ENCODE measurements around the gene STYXL2. TPM values are rescaled to one million over a fixed set of nuclear protein-coding genes. Genes with fewer than 3 reads are reported as not detected.

Gene STYXL2
- not detected for total RNA-seq

GRCh38 chr1:167093846-167094516, at the start of gene STYXL2:
STYXL2 (plus strand) TSS chr1:167094075; CDS start chr1:167094850, 775 bp downstream.
- Mint-ChIP-seq H3K9me3 (peaks cover 2% of the 10 kb centered on the region), H3K36me3 (ENCODE audit: low read depth) (peaks cover 2% of the 10 kb centered on the region), H3K27ac (no peak within 1 kb of the TSS), H3K27me3 (ENCODE audit: low read depth) (no peaks in the 10 kb centered on the region), H3K4me1 (ENCODE audit: low read depth) (peaks cover 31% of the 10 kb centered on the region), H3K4me3 (no peak within 1 kb of the TSS)
- CTCF ChIA-PET: interaction anchor here (1.0 to 1.5 kb wide), 2 partner anchors 10 to 35 kb away, joined by 3 to 5 read pairs; no protein-coding TSS in a partner anchor
- intact Hi-C loops (cut with micrococcal nuclease): no loop called here
- DNase-seq: no peak

DNA sequence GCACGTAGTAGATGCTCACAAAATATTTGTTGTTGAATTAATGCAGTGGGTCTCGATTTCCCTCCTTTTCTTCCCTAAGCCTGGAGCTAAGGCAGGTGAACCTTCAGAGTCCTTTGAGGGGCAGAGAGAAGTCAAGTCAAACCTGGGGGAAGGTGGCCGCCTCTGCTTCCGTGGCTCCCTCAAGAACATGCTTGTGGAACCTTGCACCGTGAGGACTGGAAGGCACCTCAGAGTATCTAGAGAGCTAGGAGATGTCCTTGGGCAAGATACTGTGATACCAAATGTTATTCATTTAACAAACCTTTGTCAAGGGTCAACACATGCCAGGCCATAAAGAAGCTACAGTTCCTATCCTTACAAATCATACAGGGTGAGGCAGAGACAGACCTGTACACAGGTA, 42.0 kb upstream of the STYXL2 start:
- CTCF ChIA-PET: interaction anchor here (0.7 to 18.3 kb wide), 4 partner anchors 9 to 142 kb away, joined by 3 to 635 read pairs (median 4); no protein-coding TSS in a partner anchor
- Mint-ChIP-seq H3K4me1 (ENCODE audit: low read depth) (no peaks in the 10 kb centered on the region), H3K27me3 (ENCODE audit: low read depth) (no peaks in the 10 kb centered on the region), H3K27ac (no peak overlapping the region), H3K36me3 (ENCODE audit: low read depth) (no peaks in the 10 kb centered on the region), H3K9me3 (no peaks in the 10 kb centered on the region), H3K4me3 (no peak overlapping the region)
- intact Hi-C loops (cut with micrococcal nuclease): loop anchor here (10.0 kb wide), 1 partner anchor 567 kb away; no protein-coding TSS in a partner anchor
- DNase-seq: no peak

DNA sequence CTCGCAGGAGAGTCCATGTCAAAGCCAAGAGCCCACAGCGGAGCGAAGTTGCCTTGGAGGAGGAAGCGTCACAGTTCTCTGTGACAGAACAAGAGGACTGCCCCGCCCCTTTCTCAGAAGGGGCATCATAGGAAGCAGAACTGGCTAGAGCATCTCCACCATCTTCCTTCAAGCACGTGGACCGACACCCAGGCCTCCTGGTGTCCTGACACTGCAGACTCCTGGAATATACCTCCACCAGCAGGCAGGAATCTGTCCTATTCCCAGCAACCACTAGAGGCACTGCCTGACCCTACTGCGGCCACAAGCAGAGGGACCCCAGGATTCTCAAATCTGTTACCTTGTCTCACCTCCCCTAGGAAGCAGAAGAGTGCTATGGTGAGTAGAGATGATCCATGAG, 41.5 kb upstream of the STYXL2 start:
- H3K36me3 Mint-ChIP-seq (ENCODE audit: low read depth): no peaks in the 10 kb centered on the region
- H3K9me3 Mint-ChIP-seq: no peaks in the 10 kb centered on the region
- no peak for DNase-seq
- no peaks in the 10 kb centered on the region for H3K4me1 Mint-ChIP-seq (ENCODE audit: low read depth)
- intact Hi-C loops (cut with micrococcal nuclease): loop anchor here (10.0 kb wide), 1 partner anchor 568 kb away; no protein-coding TSS in a partner anchor
- H3K27me3 Mint-ChIP-seq (ENCODE audit: low read depth): no peaks in the 10 kb centered on the region
- CTCF ChIA-PET: interaction anchor here (18.3 kb wide), 1 partner anchor 142 kb away, joined by 635 read pairs; no protein-coding TSS in a partner anchor
- no peak overlapping the region for H3K4me3 Mint-ChIP-seq
- H3K27ac Mint-ChIP-seq: no peak overlapping the region

GRCh38 chr1:167054531-167054930, 39.3 kb upstream of the STYXL2 start:
- H3K4me3 Mint-ChIP-seq: no peak overlapping the region
- H3K4me1 Mint-ChIP-seq (ENCODE audit: low read depth): peaks cover 11% of the 10 kb centered on the region
- no peaks in the 10 kb centered on the region for H3K27me3 Mint-ChIP-seq (ENCODE audit: low read depth)
- intact Hi-C loops (cut with micrococcal nuclease): loop anchor here (10.0 kb wide), 1 partner anchor 570 kb away; no protein-coding TSS in a partner anchor
- no peaks in the 10 kb centered on the region for H3K9me3 Mint-ChIP-seq
- no peak overlapping the region for H3K27ac Mint-ChIP-seq
- DNase-seq: no peak
- CTCF ChIA-PET: interaction anchor here (1.0 to 18.3 kb wide), 2 partner anchors 10 to 144 kb away, joined by 3 to 635 read pairs; no protein-coding TSS in a partner anchor
- H3K36me3 Mint-ChIP-seq (ENCODE audit: low read depth): no peaks in the 10 kb centered on the region

DNA sequence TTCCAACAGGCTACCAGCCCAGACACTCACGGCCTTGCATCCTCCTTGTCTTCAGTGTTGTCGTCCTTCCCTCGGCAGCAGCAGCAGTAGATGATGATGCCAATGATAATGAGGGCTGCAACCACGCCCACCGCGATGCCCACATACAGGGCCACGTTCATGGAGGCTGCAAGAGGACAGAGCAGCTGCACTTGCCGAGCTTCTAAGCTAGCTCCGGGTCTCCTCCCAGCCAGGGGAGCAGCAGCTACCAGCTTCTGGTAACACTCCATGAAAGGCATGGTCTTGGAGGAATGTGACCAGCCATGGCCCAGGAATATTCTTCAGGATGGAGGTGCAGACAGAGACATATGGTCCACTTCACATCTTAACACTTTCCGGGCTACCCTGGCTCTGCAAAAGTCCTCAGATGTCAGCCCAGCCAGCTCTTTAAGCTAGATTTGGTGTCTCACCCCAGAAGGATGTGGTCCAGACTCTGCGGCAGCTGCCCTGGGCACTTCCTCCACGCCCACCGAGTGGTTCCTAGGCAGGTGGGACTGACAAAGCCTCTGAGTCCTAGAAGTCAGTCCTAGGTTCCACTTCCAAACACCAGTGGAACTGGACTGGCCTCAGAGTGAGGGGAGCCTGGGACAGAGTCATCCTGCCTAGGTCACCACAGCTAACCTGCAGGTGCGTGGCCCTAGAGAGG, 38.8 kb upstream of the STYXL2 start:
- Mint-ChIP-seq H3K27ac (no peak overlapping the region), H3K4me3 (no peak overlapping the region), H3K36me3 (ENCODE audit: low read depth) (no peaks in the 10 kb centered on the region), H3K4me1 (ENCODE audit: low read depth) (peaks cover 11% of the 10 kb centered on the region), H3K27me3 (ENCODE audit: low read depth) (no peaks in the 10 kb centered on the region), H3K9me3 (no peaks in the 10 kb centered on the region)
- CTCF ChIA-PET: interaction anchor here (1.0 to 18.3 kb wide), 3 partner anchors 11 to 145 kb away, joined by 3 to 635 read pairs (median 5); no protein-coding TSS in a partner anchor
- intact Hi-C loops (cut with micrococcal nuclease): loop anchor here (5.0 to 10.0 kb wide), 2 partner anchors 570 to 1128 kb away; no protein-coding TSS in a partner anchor
- no peak for DNase-seq

DNA sequence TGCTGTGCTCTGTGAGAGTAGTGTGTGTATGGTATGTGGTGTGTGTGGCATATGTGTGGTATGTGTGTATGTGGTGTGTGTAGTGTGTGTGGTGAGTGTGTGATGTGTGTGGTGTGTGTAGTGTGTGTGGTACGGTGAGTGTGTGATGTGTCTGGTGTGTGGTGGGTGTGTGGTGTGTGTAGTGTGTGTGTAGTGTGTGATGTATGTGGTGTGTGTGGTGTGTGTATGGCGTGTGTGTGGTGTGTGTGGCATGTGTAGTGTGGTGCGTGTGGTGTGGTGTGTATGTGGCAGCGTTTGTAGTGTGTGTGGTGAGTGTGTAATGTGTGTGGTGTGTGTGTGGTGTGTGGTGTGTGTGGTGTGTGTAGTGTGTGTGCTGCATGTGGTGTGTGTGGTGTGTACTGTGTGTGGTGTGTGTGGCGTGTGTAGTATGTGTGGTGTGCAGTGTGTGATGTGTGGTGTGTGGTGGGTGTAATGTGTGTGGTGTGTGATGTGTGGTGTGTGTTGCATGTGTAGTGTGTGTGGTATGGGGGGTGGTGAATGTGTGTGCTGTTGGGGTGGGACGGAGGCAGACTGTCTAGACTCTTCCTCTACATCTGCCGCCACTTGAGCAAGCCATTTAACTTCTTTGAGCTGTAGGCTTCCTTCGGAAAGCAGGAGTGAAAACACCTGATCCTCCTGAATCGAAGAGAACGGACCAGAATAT, 37.2 kb upstream of the STYXL2 start:
- H3K4me3 Mint-ChIP-seq: no peak overlapping the region
- H3K27me3 Mint-ChIP-seq (ENCODE audit: low read depth): no peaks in the 10 kb centered on the region
- no peaks in the 10 kb centered on the region for H3K36me3 Mint-ChIP-seq (ENCODE audit: low read depth)
- peaks cover 11% of the 10 kb centered on the region for H3K4me1 Mint-ChIP-seq (ENCODE audit: low read depth)
- no peaks in the 10 kb centered on the region for H3K9me3 Mint-ChIP-seq
- no peak overlapping the region for H3K27ac Mint-ChIP-seq
- intact Hi-C loops (cut with micrococcal nuclease): loop anchor here (1.0 to 10.0 kb wide), 4 partner anchors 172 to 1129 kb away; no protein-coding TSS in a partner anchor
- CTCF ChIA-PET: interaction anchor here (0.7 to 18.3 kb wide), 9 partner anchors 9 to 174 kb away, joined by 3 to 635 read pairs (median 6); no protein-coding TSS in a partner anchor
- DNase-seq: no peak

- intact Hi-C loops (cut with micrococcal nuclease): loop anchor here (1.0 to 10.0 kb wide), 4 partner anchors 173 to 1130 kb away; no protein-coding TSS in a partner anchor
- peaks cover 11% of the 10 kb centered on the region for H3K4me1 Mint-ChIP-seq (ENCODE audit: low read depth)
- H3K4me3 Mint-ChIP-seq: no peak overlapping the region
Measured at GRCh38 chr1:167057241-167057688, 36.6 kb upstream of the STYXL2 start.

GRCh38 chr1:167059045-167059808, 34.6 kb upstream of the STYXL2 start:
- Mint-ChIP-seq H3K4me1 (ENCODE audit: low read depth) (peaks cover 11% of the 10 kb centered on the region), H3K27me3 (ENCODE audit: low read depth) (no peaks in the 10 kb centered on the region), H3K9me3 (no peaks in the 10 kb centered on the region), H3K4me3 (no peak overlapping the region), H3K36me3 (ENCODE audit: low read depth) (no peaks in the 10 kb centered on the region), H3K27ac (peak overlapping the region; percentile 38)
- peak; percentile 89 for DNase-seq
- CTCF ChIA-PET: interaction anchor here (0.5 to 18.3 kb wide), 77 partner anchors 8 to 916 kb away, joined by 3 to 635 read pairs (median 4); partner anchors contain the start of genes CREG1, GPA33, ILDR2 and POU2F1
- intact Hi-C loops (cut with micrococcal nuclease): loop anchor here (1.0 to 10.0 kb wide), 5 partner anchors 85 to 1132 kb away; partner anchors contain the start of gene TADA1

More at GRCh38 chr1:167057241-167057688, 36.6 kb upstream of the STYXL2 start:
- no peaks in the 10 kb centered on the region for H3K27me3 Mint-ChIP-seq (ENCODE audit: low read depth)
- H3K36me3 Mint-ChIP-seq (ENCODE audit: low read depth): no peaks in the 10 kb centered on the region
- CTCF ChIA-PET: interaction anchor here (0.7 to 18.3 kb wide), 12 partner anchors 10 to 943 kb away, joined by 3 to 635 read pairs (median 5); partner anchors contain the start of gene GPA33
- DNase-seq: peak; percentile 76
- no peaks in the 10 kb centered on the region for H3K9me3 Mint-ChIP-seq
- H3K27ac Mint-ChIP-seq: no peak overlapping the region

GRCh38 chr1:167059809-167060107, 34.1 kb upstream of the STYXL2 start:
- CTCF ChIA-PET: interaction anchor here (0.6 to 18.3 kb wide), 59 partner anchors 7 to 570 kb away, joined by 3 to 635 read pairs (median 5); partner anchors contain the start of genes ILDR2, POU2F1, STYXL2 and TADA1
- no peak overlapping the region for H3K27ac Mint-ChIP-seq
- no peaks in the 10 kb centered on the region for H3K36me3 Mint-ChIP-seq (ENCODE audit: low read depth)
- H3K9me3 Mint-ChIP-seq: no peaks in the 10 kb centered on the region
- no peaks in the 10 kb centered on the region for H3K27me3 Mint-ChIP-seq (ENCODE audit: low read depth)
- intact Hi-C loops (cut with micrococcal nuclease): loop anchor here (1.0 to 10.0 kb wide), 5 partner anchors 85 to 1132 kb away; partner anchors contain the start of gene TADA1
- no peak for DNase-seq
- no peak overlapping the region for H3K4me3 Mint-ChIP-seq
- peaks cover 11% of the 10 kb centered on the region for H3K4me1 Mint-ChIP-seq (ENCODE audit: low read depth)

DNA sequence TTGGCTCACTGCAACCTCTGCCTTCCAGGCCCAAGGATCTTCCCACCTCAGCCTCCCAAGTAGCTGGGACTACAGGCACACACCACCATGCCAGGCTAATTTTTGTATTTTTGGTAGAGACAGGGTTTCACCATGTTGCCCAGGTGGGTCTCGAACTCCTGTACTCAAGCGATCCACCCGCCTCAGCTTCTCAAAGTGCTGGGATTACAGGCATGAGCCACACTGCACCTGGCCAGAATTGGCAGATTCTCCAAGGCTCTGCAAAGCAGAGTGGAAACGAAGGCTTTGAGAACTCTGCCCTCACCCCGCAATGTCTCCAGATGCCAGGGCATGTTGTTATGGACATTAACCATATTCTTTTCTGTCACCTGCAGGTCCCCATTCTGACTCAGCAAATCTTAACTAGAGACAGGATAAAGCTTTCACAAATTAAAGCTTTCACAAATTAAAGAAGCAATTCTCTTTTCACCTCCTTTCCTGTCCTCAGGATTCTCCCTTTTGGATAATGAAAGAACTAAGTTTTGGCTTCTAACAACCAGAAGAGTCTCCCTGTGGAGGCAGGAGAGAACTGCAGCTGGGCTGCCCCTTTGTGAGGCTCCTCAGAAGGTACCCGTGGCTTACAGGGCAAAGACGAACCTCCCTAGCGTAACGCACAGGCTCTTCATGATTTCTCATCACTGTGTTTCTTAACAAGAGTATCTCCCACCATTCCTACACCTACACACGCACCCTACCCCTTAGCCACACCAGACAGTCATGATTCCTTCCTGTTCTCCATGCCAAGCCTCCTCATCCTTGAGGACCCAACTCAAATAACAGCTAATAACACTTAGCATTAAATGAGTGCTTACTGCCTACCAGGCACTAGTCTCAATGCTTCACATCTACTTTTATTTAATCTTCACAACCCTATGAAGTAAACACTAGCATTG, 33.5 kb upstream of the STYXL2 start:
- no peaks in the 10 kb centered on the region for H3K36me3 Mint-ChIP-seq (ENCODE audit: low read depth)
- H3K9me3 Mint-ChIP-seq: no peaks in the 10 kb centered on the region
- intact Hi-C loops (cut with micrococcal nuclease): no loop called here
- H3K27ac Mint-ChIP-seq: no peak overlapping the region
- CTCF ChIA-PET: interaction anchor here (0.6 to 18.3 kb wide), 44 partner anchors 8 to 563 kb away, joined by 3 to 635 read pairs (median 5); partner anchors contain the start of genes ILDR2, POU2F1 and TADA1
- H3K27me3 Mint-ChIP-seq (ENCODE audit: low read depth): no peaks in the 10 kb centered on the region
- H3K4me3 Mint-ChIP-seq: no peak overlapping the region
- H3K4me1 Mint-ChIP-seq (ENCODE audit: low read depth): peaks cover 11% of the 10 kb centered on the region
- DNase-seq: no peak
